K562 (cell line): ENCODE measurements around the gene LITAF.

Experiments
- ATF6 ChIP-seq: sonication (generic); formaldehyde crosslinking; IDR thresholded peaks from 2 replicates; pipeline ENCODE4 v1.4.0; 2020; ENCODE audit warnings: mild to moderate bottlenecking, missing genetic modification reagents
- CCAR2 ChIP-seq: fragments of 200-400 bp; formaldehyde crosslinking; IDR thresholded peaks from 2 replicates; pipeline ENCODE4 v1.6.1; 2017; ENCODE audit warnings: mild to moderate bottlenecking, low read depth, low read length
- EGR1 ChIP-seq: fragments of 450-650 bp; conservative IDR thresholded peaks from 2 replicates; pipeline ENCODE4 v1.6.1; 2017; ENCODE audit warnings: mild to moderate bottlenecking
- FOXK2 ChIP-seq, 2 experiments: fragments of 450-650 bp; IDR thresholded peaks in 1 of 2; conservative IDR thresholded peaks in 1 of 2; 2 replicates each; pipeline ENCODE4 v1.6.1; 2016; ENCODE audit warnings: low read depth in 2 of 2, mild to moderate bottlenecking in 1 of 2
- IRF9 ChIP-seq: fragments of 450-650 bp; IDR thresholded peaks from 2 replicates; pipeline ENCODE4 v1.6.1; 2016; ENCODE audit warnings: missing biosample characterization, missing genetic modification characterization
- MAFK ChIP-seq: IDR thresholded peaks from 2 replicates; pipeline ENCODE4 v1.6.1; 2011; ENCODE audit warnings: low read length, improper control_type of control experiment
- SREBF1 ChIP-seq: fragments of 150-350 bp; IDR thresholded peaks from 2 replicates; pipeline ENCODE4 v1.6.1; 2014; ENCODE audit warnings: antibody characterized with exemption, low read depth, low read length, borderline replicate concordance
- TAF1 ChIP-seq: IDR thresholded peaks from 2 replicates; pipeline ENCODE4 v1.6.1; 2011; ENCODE audit warnings: mild to moderate bottlenecking, low read length, moderate library complexity; ENCODE audit not compliant: insufficient read depth, control insufficient read depth, severe bottlenecking; ENCODE audit errors: extremely low read depth
- ZBTB49 ChIP-seq: sonication (generic); formaldehyde crosslinking; IDR thresholded peaks from 2 replicates; pipeline ENCODE4 v1.8.0; 2022; ENCODE audit warnings: missing genetic modification reagents, mild to moderate bottlenecking, borderline replicate concordance

DNA sequence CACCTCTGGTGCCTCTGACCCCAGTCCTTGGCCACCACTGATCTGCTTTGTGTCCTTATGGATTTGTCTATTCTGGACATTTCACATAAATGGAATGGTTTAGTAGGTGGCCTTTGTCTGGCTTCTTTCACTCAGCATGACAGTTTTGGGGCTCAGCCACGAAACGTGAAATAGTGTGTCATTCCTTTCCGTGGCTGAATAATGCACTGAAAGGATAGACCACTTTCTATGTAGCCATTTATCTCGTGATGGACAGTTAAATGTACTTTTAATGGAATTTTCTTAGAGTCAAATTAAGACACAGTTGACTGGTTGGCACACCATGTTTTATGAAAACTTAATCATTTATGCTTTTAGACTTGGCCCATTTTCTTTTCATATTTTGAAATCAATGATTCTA lies 57.4 kb downstream of the LITAF start:
- TF ChIP-seq FOXK2 (conservative IDR thresholded peaks at IDR 0.05 in 1 of 2, IDR thresholded peaks at IDR 0.05 in 1 of 2; ENCODE audit: low read depth in 2 of 2): no peak
- no peak for TF ChIP-seq SREBF1
- TF ChIP-seq TAF1: no peak
- no peak for TF ChIP-seq MAFK
- TF ChIP-seq IRF9 (tag): no peak
- no peak for TF ChIP-seq EGR1
- TF ChIP-seq ATF6 (CRISPR knock-in tag): no peak
- TF ChIP-seq ZBTB49: no peak
- TF ChIP-seq CCAR2: no peak
